Endothelial cell of umbilical vein (primary cell): ENCODE data around the gene GRID2. TPM values are rescaled to one million over a fixed set of nuclear protein-coding genes. Genes with fewer than 3 reads are reported as not detected.

Experiments used
- BruUV-seq: library from RNA; stranded (reverse); fragments of 400-500 nt; replicated peaks from 2 replicates; lab custom pipeline; 2021; lab: Mats Ljungman, UMichigan
- CTCF ChIA-PET: fragments of 300-600, 350-600 bp; sonication (Branson Sonifier 250); formaldehyde crosslinking; loops from one replicate; lab custom pipeline; 2021; ENCODE audit warnings: antibody characterized with exemption, inconsistent platforms; lab: Charles Lee
- POLR2A ChIA-PET: fragments of 300-600, 350-600 bp; sonication (Branson Sonifier 250); formaldehyde crosslinking; loops from one replicate; lab custom pipeline; 2021; ENCODE audit warnings: antibody characterized with exemption, inconsistent platforms; lab: Charles Lee
- DNase-seq: peaks from one replicate; pipeline ENCODE4 v3.0.0-alpha.2; 2011; ENCODE audit warnings: low read depth, low spot score
- FAIRE-seq: peaks from 2 replicates; lab custom pipeline; 2011; peaks lifted over from hg19 to GRCh38; lab: Jason Lieb, UNC
- H2AFZ ChIP-seq: 2 replicates; pipeline ENCODE4 v1.6.0; 2012; ENCODE audit warnings: low read depth, low read length, control low read depth, inconsistent platforms
- H3K27ac ChIP-seq: 2 replicates; pipeline ENCODE4 v1.5.1; 2011; ENCODE audit warnings: low read depth, mild to moderate bottlenecking, control low read depth, low read length, moderate library complexity; ENCODE audit not compliant: insufficient read depth
- H3K27me3 ChIP-seq, 2 experiments: 2 replicates each; pipeline versions ENCODE4 v1.6.0 to v1.6.1; 2011; ENCODE audit warnings: low read length in 2 of 2, mixed read lengths in 1 of 2; ENCODE audit not compliant: control insufficient read depth in 2 of 2, insufficient read depth in 2 of 2
- H3K36me3 ChIP-seq, 2 experiments: 2 replicates in 1 of 2; 3 replicates in 1 of 2; pipeline ENCODE4 v1.5.1; 2011; ENCODE audit warnings: low read length in 2 of 2, mild to moderate bottlenecking in 1 of 2, moderate library complexity in 1 of 2; ENCODE audit not compliant: control insufficient read depth in 2 of 2, insufficient read depth in 2 of 2; ENCODE audit errors: extremely low read depth in 1 of 2
- H3K4me1 ChIP-seq: 3 replicates; pipeline ENCODE4 v1.5.1; 2011; ENCODE audit warnings: mild to moderate bottlenecking, low read length; ENCODE audit not compliant: control insufficient read depth, insufficient read depth; ENCODE audit errors: extremely low read depth
- H3K4me2 ChIP-seq: 2 replicates; pipeline ENCODE4 v1.6.1; 2011; ENCODE audit warnings: low read length, control low read depth, mixed read lengths; ENCODE audit not compliant: insufficient read depth
- H3K4me3 ChIP-seq, 3 experiments: fragments of 200-600 bp in 1 of 3; sonication (generic), shearing (Covaris generic) in 1 of 3; replicated peaks in 1 of 3; 2 replicates each; pipeline ENCODE4 v1.5.1; 2011 to 2016; ENCODE audit warnings: control low read depth in 3 of 3, low read length in 3 of 3, mild to moderate bottlenecking in 2 of 3, inconsistent platforms in 1 of 3, low read depth in 1 of 3, moderate library complexity in 1 of 3; ENCODE audit not compliant: insufficient read depth in 1 of 3
- H3K79me2 ChIP-seq: 2 replicates; pipeline ENCODE4 v1.6.0; 2012; ENCODE audit warnings: low read length, inconsistent platforms; ENCODE audit not compliant: control insufficient read depth, insufficient read depth
- H3K9ac ChIP-seq: replicated peaks from 2 replicates; pipeline ENCODE3; 2011; ENCODE audit warnings: low read length, control low read depth; ENCODE audit not compliant: insufficient read depth; ENCODE audit errors: extremely low read depth
- H3K9me1 ChIP-seq: replicated peaks from 3 replicates; pipeline ENCODE4 v1.6.0; 2011; ENCODE audit warnings: mild to moderate bottlenecking, low read length; ENCODE audit not compliant: control insufficient read depth, insufficient read depth; ENCODE audit errors: extremely low read depth
- H3K9me3 ChIP-seq: replicated peaks from 2 replicates; pipeline ENCODE4 v1.5.1; 2012; ENCODE audit warnings: low read length, inconsistent platforms; ENCODE audit not compliant: control insufficient read depth, insufficient read depth
- H4K20me1 ChIP-seq: replicated peaks from 2 replicates; pipeline ENCODE3; 2011; ENCODE audit warnings: mild to moderate bottlenecking, low read length; ENCODE audit not compliant: control insufficient read depth, insufficient read depth; ENCODE audit errors: extremely low read depth
- EZH2 ChIP-seq: IDR thresholded peaks from 2 replicates; pipeline ENCODE4 v1.6.1; 2012; ENCODE audit warnings: borderline replicate concordance, low read depth, mild to moderate bottlenecking, moderate library complexity, low read length, inconsistent platforms; ENCODE audit not compliant: severe bottlenecking
- FOS ChIP-seq: IDR thresholded peaks from 2 replicates; pipeline ENCODE4 v1.6.1; 2011; ENCODE audit warnings: mild to moderate bottlenecking, low read length, moderate library complexity, borderline replicate concordance; ENCODE audit not compliant: insufficient read depth
- GATA2 ChIP-seq: IDR thresholded peaks from 2 replicates; pipeline ENCODE4 v1.7.0; 2011; ENCODE audit warnings: low read depth, mild to moderate bottlenecking, moderate library complexity, mixed read lengths, low read length; ENCODE audit not compliant: insufficient read length, insufficient read depth
- JUN ChIP-seq: IDR thresholded peaks from 2 replicates; pipeline ENCODE4 v1.6.1; 2011; ENCODE audit warnings: borderline replicate concordance, low read depth; ENCODE audit not compliant: insufficient read length, insufficient read depth
- MYC ChIP-seq: IDR thresholded peaks from one replicate; pipeline ENCODE4 v1.6.1; 2011; ENCODE audit warnings: mild to moderate bottlenecking, low read depth, low read length
- POLR2A ChIP-seq: IDR thresholded peaks from 2 replicates; pipeline ENCODE4 v1.6.1; 2012; ENCODE audit warnings: low read depth, mild to moderate bottlenecking, control low read depth, low read length
- POLR2AphosphoS5 ChIP-seq: IDR thresholded peaks from 2 replicates; pipeline ENCODE4 v1.6.1; 2012; ENCODE audit warnings: low read depth, mild to moderate bottlenecking, control low read depth, low read length, moderate library complexity; ENCODE audit not compliant: insufficient read depth
- dilution Hi-C: fragments of 300-500 bp; cut with MboI; formaldehyde crosslinking; loops from one replicate; pipeline ENCODE4 v1.15.0; 2019; ENCODE audit warnings: low sequenced_read_pairs; ENCODE audit not compliant: extremely low pct_ligation_motif_present
- intact Hi-C: fragments of 100-400 bp; cut with micrococcal nuclease; formaldehyde crosslinking; loops from one replicate; pipeline ENCODE4 v1.10.0; 2022
- polyA plus RNA-seq, 4 experiments: library from polyadenylated mRNA; depleted of rRNA in 3 of 4; stranded (reverse) in 3 of 4; unstranded in 1 of 4; fragments of >200 nt; gene quantifications; 2 replicates each; pipeline versions ENCODE4 v1.2.1 to v1.2.3, GENCODE V29; 2011 to 2012; ENCODE audit warnings: missing spikeins in 1 of 4
- total RNA-seq: library from RNA; stranded (reverse); gene quantifications from 2 replicates; pipeline ENCODE4 v1.2.3, GENCODE V29; 2021
- TF ChIP-seq, protein P1 (sequence below): IDR thresholded peaks from 2 replicates; pipeline ENCODE4 v1.6.1; 2011; ENCODE audit not compliant: insufficient read depth, insufficient read length
- TF ChIP-seq, protein P2 (sequence below), 2 donors: IDR thresholded peaks; 1 replicate in 1 of 2; 2 replicates in 1 of 2; pipeline ENCODE4 v1.5.1; 2011; ENCODE audit warnings: low read length in 2 of 2, mild to moderate bottlenecking in 2 of 2, moderate library complexity in 2 of 2, control low read depth in 1 of 2, inconsistent platforms in 1 of 2, low read depth in 1 of 2; ENCODE audit not compliant: insufficient read depth in 1 of 2; ENCODE audit errors: extremely low read depth in 1 of 2

The GRID2 gene
- total and polyA plus RNA-seq, 2 donors (not counting 3 experiments of a cell fraction or from before 2014, with no cell fraction given) = not detected

DNA sequence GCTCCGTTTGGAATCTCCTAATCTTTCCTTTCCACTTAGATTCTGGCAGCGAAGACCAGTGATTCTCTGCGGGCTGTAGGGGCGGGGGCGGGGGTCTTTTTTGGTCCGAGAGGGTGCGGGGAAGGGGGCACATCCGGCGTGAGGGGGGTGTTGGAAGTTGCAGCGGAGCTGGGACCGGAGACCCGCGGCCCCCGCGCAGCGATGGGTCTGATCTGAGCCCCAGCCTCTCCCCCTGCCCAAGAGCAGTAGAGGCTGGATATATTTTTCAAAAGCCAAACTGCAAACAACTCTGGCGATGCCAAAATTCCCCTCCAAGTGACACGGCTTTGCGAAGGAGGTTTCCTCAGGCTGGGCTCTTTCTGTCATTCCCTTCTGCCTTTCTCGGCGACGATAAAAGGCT is 355 bp downstream of the GRID2 start:
- peak overlapping the region in 1 of 3 experiments; percentile 50 for H3K4me3 ChIP-seq
- H3K9me3 ChIP-seq = no peaks in the 10 kb centered on the region
- dilution Hi-C loops (no loop called here), intact Hi-C loops (no loop called here)
- H3K79me2 ChIP-seq = no peaks in the 10 kb centered on the region
- POLR2A ChIA-PET = no interaction called here
- TF ChIP-seq GATA2 = no peak
- TF ChIP-seq FOS = no peak
- TF ChIP-seq JUN = no peak
- no peak for TF ChIP-seq EZH2
- TF ChIP-seq, protein P1, sequence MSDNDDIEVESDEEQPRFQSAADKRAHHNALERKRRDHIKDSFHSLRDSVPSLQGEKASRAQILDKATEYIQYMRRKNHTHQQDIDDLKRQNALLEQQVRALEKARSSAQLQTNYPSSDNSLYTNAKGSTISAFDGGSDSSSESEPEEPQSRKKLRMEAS = no peak
- TF ChIP-seq POLR2AphosphoS5 = no peak
- TF ChIP-seq POLR2A = no peak
- TF ChIP-seq, protein P2, sequence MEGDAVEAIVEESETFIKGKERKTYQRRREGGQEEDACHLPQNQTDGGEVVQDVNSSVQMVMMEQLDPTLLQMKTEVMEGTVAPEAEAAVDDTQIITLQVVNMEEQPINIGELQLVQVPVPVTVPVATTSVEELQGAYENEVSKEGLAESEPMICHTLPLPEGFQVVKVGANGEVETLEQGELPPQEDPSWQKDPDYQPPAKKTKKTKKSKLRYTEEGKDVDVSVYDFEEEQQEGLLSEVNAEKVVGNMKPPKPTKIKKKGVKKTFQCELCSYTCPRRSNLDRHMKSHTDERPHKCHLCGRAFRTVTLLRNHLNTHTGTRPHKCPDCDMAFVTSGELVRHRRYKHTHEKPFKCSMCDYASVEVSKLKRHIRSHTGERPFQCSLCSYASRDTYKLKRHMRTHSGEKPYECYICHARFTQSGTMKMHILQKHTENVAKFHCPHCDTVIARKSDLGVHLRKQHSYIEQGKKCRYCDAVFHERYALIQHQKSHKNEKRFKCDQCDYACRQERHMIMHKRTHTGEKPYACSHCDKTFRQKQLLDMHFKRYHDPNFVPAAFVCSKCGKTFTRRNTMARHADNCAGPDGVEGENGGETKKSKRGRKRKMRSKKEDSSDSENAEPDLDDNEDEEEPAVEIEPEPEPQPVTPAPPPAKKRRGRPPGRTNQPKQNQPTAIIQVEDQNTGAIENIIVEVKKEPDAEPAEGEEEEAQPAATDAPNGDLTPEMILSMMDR (IDR thresholded peaks at IDR 0.05; ENCODE audit: extremely low read depth in 1 of 2, insufficient read depth in 1 of 2, low read depth in 1 of 2, low read length in 2 of 2) = no peak
- TF ChIP-seq MYC = no peak
- BruUV-seq = no TSS peak
- H2AFZ ChIP-seq = no peak overlapping the region
- H3K4me2 ChIP-seq = peak overlapping the region; percentile 78
- CTCF ChIA-PET = no interaction called here
- peaks cover 33 to 68% of the 10 kb centered on the region in 2 experiments for H3K27me3 ChIP-seq
- DNase-seq = no peak
- peaks cover 13% of the 10 kb centered on the region for H3K4me1 ChIP-seq
- H3K9me1 ChIP-seq = no peaks in the 10 kb centered on the region
- no peak overlapping the region for H3K9ac ChIP-seq
- no peaks in the 10 kb centered on the region for H4K20me1 ChIP-seq
- no peak for FAIRE-seq
- H3K36me3 ChIP-seq = no peaks in the 10 kb centered on the region
- H3K27ac ChIP-seq = no peak overlapping the region
